NB4 (cell line): ENCODE data around the gene QRFPR.

Experiments used
- DNase-seq: peaks from one replicate; pipeline ENCODE4 v3.0.0; 2010; ENCODE audit warnings: low read depth
- H3K4me3 ChIP-seq: one replicate; pipeline ENCODE4 v1.5.1; 2011; ENCODE audit warnings: mild to moderate bottlenecking, low read depth, low read length, moderate library complexity
- CTCF ChIP-seq: IDR thresholded peaks from one replicate; pipeline ENCODE4 v1.5.1; 2012; ENCODE audit warnings: low read depth, low read length
- MAX ChIP-seq: IDR thresholded peaks from 2 replicates; pipeline ENCODE4 v1.6.1; 2011; ENCODE audit warnings: low read depth, low read length
- MYC ChIP-seq: IDR thresholded peaks from 2 replicates; pipeline ENCODE4 v1.6.1; 2011; ENCODE audit warnings: low read depth, low read length
- POLR2A ChIP-seq: IDR thresholded peaks from 2 replicates; pipeline ENCODE4 v1.6.1; 2011; ENCODE audit warnings: mild to moderate bottlenecking; ENCODE audit not compliant: insufficient read length; ENCODE audit errors: extremely low read depth

Gene QRFPR

GRCh38 chr4:121358473-121358872, 22.3 kb downstream of the QRFPR start:
- TF ChIP-seq MYC = no peak
- TF ChIP-seq CTCF = no peak
- no peak for TF ChIP-seq MAX
- TF ChIP-seq POLR2A = no peak
- H3K4me3 ChIP-seq = no peak overlapping the region
- peak; percentile 78 for DNase-seq

- H3K4me3 ChIP-seq = no peak overlapping the region
- no peak for DNase-seq
- TF ChIP-seq MYC (no peak), CTCF (no peak), POLR2A (no peak), MAX (no peak)
Measured at GRCh38 chr4:121353213-121353612, 27.6 kb downstream of the QRFPR start.

GRCh38 chr4:121344098-121344497, 36.7 kb downstream of the QRFPR start:
- no peak for TF ChIP-seq CTCF
- no peak for TF ChIP-seq MAX
- TF ChIP-seq POLR2A = no peak
- H3K4me3 ChIP-seq = no peak overlapping the region

GRCh38 chr4:121340247-121340646, 40.6 kb downstream of the QRFPR start:
- DNase-seq = no peak
- H3K4me3 ChIP-seq = no peak overlapping the region
- no peak for TF ChIP-seq CTCF
- no peak for TF ChIP-seq MAX
- TF ChIP-seq POLR2A = no peak
- no peak for TF ChIP-seq MYC

More at GRCh38 chr4:121344098-121344497, 36.7 kb downstream of the QRFPR start:
- no peak for DNase-seq

- H3K4me3 ChIP-seq = no peak overlapping the region
- no peak for DNase-seq
- TF ChIP-seq MYC (no peak), POLR2A (no peak), MAX (no peak), CTCF (no peak)
Measured at GRCh38 chr4:121339824-121340223, 41.0 kb downstream of the QRFPR start.

- DNase-seq = no peak
- TF ChIP-seq POLR2A (no peak), CTCF (no peak), MAX (no peak), MYC (no peak)
- no peak overlapping the region for H3K4me3 ChIP-seq
Measured at GRCh38 chr4:121339307-121339706, 41.5 kb downstream of the QRFPR start.
